GM21381 (cell line): ENCODE data around the gene GLMN.
"Not testable (repeated sequence)": the region's sequence is repeated elsewhere in the genome, so short reads cannot be mapped to it uniquely, and the experiment has no call there.

ENCODE experiments used
- ATAC-seq: cut with Tn5 transposase; IDR thresholded peaks from one replicate; pipeline ENCODE4 v1.9.1; 2021; ENCODE audit warnings: mild to moderate bottlenecking, moderate library complexity; ENCODE audit not compliant: unreplicated experiment

The GLMN gene

DNA sequence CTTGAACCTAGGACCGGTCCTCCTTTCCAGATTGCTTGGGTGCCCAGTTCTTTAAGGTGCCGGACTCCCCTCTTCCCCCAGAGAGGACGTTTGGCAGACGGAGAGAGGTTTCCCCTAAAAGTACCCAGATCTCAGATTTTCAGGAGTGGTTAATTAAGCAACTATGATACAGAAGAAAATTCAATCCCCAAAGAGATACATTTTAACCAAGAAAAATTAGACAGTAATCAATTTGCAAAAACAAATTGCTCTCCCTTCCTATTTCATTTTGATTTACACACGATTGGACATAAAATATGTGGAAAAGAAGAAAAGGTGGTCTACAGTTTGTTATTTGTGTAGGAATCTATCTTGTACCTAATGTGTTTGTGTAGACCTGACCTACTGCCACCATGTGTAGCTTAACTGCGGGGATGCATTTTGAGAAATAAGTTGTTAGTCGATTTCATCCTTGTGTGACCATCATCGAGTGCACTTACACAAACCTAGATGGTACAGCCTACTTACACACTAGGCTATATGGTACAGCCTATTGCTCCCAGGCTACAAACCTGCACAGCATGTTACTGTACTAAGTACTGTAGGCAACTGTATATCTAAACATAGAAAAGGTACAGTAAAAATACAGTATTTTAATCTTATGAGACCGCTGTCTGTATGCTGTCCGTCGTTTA, 827 bp upstream of the GLMN start:
- no peak for ATAC-seq

DNA sequence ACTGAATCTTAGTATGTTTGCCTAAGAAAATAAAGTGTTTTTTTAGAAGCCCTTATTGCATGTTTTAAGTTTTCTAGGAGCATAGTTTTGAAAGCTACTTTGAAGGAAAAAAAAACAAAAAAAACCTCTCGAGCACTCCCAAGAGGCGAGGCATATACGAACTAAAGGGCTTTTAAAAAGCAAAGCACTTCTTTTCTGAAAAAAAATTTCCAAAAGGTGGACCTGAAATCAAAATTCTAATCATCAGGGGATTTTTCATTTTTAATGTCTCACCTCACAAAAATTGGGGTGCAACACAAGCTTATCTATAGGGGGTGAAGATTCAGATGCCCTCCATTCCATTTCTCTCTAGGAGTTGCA, 594 bp downstream of the GLMN start:
- no peak for ATAC-seq

GRCh38 chr1:92291372-92291999, 7.3 kb downstream of the GLMN start:
- no peak for ATAC-seq

- ATAC-seq: not testable (repeated sequence)
Measured at GRCh38 chr1:92281411-92281810, 17.4 kb downstream of the GLMN start.

GRCh38 chr1:92279781-92280180, 19.0 kb downstream of the GLMN start:
- not testable (repeated sequence) for ATAC-seq

- no peak for ATAC-seq
Measured at GRCh38 chr1:92277105-92277723, 21.6 kb downstream of the GLMN start.

GRCh38 chr1:92276082-92276481, 22.7 kb downstream of the GLMN start:
- no peak for ATAC-seq

- ATAC-seq: no peak
Measured at GRCh38 chr1:92274939-92275338, 23.8 kb downstream of the GLMN start.

DNA sequence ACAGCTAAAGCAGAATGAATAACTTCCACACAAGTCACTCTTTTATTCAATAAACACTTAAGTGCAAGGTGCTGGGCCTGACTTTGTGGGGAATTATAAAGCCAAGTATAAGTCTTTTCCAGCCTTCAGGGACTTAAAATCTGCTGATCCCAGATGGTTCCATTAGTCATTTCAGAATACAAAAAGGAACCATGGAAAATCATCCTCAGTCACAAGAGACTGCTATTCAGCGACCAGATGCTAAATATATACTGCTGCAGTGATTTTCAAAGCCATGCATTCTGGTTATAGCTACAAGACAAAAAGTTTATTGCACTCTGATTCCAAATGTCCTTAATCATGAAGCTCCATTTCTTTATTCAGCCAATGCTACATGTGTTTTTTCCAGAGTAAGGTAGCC, 25.7 kb downstream of the GLMN start:
- ATAC-seq: no peak

GRCh38 chr1:92262516-92262915, 36.3 kb downstream of the GLMN start:
- ATAC-seq: no peak

DNA sequence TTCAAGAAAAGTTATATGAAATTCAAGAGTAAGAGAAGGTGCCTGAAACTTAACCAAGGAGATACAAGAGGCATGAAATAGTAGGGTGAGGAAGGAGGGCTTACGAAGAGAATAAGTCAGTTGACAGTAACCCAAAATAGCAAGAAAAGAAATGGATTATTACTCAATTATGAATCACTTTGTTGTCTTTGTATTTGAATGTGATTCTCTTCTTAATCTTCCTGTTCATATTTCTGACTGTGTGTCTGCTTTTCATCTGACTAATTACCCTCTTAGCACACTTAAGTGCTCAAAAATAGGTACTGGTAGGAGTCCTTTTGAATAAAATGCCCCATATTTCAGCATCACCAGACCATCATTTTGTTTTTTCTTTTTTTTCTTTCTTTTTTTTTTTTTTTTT, 39.4 kb downstream of the GLMN start:
- no peak for ATAC-seq

DNA sequence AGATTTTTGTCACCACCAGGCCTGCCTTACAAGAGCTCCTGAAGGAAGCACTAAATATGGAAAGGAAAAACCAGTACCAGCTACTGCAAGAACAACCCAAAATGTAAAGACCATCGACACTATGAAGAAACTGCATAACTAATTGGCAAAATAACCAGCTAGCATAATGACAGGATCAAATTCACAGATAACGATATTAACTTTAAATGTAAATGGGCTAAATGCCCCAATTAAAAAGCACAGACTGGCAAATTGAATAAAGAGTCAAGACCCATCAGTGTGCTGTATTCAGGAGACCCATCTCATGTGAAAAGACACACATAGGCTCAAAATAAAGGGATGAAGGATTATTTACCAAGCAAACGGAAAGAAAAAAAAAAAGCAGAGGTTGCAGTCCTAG, 44.1 kb downstream of the GLMN start:
- not testable (repeated sequence) for ATAC-seq

DNA sequence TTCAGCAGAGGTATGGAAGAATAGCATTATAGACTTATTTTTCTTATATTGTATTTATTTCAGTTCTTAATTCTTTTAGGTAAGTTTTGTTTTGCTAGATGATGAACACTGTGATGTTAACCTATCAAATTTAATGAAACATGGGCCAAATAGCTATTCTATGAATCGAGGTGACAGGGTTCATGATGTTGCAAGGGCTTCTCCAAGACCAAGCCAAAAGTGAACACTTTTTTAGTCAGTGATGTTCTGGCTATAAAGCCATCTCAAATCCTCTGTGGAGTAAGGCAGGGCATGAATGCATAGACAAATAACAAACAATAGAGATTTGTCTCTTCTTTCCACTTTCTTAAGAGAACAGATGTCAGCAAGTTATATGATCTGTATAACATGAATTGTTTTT, 54.4 kb downstream of the GLMN start:
- ATAC-seq: no peak

DNA sequence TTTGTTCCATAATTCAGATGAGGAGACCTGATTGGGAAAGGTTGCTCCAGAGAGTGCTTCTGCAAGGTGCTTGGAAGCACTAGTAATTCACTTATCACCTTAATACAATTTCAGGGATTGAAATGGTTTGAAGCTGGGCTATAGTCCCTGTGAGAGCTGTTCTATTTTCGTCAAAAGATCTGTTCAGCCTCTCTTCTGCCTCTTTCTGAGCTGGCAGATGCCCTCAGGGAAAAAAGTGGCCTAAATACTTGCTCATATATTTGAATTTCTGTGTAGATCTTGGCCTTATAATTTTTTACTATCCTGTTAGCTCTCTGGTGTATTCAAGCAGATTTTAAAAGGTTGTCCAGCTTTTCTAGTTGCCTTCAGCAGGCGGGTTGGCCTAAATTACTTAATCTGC, 58.8 kb downstream of the GLMN start:
- ATAC-seq: no peak

GRCh38 chr1:92230736-92231135, 68.1 kb downstream of the GLMN start:
- ATAC-seq: no peak

GRCh38 chr1:92228401-92228800, 70.4 kb downstream of the GLMN start:
- ATAC-seq: no peak

DNA sequence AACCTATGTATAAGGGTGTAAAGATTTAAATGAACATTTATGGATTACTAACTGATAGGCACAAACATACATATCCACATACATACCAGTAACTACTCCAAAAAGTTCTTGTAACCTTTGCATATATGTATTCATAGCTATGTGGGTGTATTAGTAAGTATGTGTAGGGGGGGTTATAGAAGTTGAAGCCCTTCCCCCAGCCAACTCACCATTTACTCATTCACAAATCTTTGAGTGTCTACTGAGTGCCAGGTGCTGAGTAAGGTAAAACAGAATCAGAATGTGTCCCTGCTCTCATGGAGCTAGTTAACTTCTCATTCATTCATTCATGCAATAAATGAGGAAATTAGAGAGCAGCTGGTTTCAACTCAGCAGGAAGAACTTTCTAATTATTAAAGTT, 79.8 kb downstream of the GLMN start:
- no peak for ATAC-seq

DNA sequence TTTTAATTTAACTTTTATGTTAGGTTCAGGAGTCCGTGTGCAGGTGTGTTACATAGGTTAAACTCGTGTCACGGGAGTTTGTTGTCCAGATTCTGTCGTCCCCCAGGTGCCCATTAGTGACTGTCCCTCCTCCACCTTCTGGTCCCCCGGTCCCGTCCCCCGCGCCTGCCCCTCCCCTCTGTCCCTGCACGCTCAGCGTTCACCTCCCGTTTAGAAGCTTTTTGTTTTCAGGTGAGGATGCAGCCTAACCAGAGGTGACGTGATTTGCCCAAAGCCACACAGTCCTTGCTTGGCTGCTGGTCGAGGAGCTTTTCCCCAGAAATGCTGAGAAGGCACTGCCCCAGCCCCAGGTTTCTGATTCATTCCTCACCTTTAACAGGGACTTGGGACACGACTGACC, 80.2 kb downstream of the GLMN start:
- no peak for ATAC-seq

DNA sequence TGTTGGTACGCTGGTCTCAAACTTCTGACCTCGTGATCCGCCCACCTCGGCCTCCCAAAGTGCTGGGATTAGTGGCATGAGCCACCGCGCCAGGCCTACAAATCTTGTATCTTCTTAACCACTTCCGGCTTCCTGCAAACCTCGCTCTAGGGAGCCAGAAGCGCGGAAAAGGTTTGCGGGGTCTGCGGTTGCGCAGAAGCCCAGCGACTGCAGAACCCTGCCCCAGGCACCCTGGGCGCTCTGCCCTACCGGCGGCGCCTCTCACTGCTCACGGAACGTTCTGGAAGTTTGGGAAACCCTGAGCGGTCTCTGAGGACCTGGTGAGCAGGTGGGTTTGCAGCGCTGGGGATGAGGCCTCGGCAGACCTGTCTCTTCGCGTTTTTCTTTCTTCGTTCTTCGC, 81.1 kb downstream of the GLMN start, which contains the start of gene C1orf146:
TSS of gene C1orf146 (plus strand) at position 195 of the 400 bp plus-strand sequence. CDS start 13,506 bp downstream, outside the sequence.
- ATAC-seq: no peak

DNA sequence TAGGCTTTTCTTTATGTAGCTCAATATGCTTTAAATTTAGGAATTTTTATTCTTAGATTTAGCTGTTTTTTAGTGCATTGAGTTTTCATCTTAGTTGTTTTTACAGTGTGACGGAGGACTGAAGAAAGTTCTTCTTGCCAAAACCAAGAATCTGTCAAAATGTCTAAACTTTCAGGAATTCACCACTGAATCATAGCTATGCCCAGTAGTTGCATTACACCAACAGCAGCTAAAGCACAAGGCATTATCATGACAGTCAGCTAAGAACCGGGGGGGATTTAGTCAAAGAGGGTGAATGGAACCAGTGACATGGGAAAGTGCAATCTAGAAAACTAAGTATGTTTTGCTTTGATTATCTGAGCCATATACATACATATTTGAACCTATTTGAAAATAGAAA, 87.6 kb downstream of the GLMN start:
- no peak for ATAC-seq

- no peak for ATAC-seq
Measured at GRCh38 chr1:92210701-92211100, 88.1 kb downstream of the GLMN start.

GRCh38 chr1:92203105-92203504, 95.7 kb downstream of the GLMN start:
- ATAC-seq: no peak
